Gastrocnemius medialis (tissue), 4 donors: Measurements from ENCODE around the gene CATSPERB.

ENCODE experiments used
- CTCF ChIP-seq, 5 experiments: fragments of 450-650 bp in 3 of 5; fragments of 200-600 bp in 2 of 5; sonication (generic) in 2 of 5; IDR thresholded peaks in 4 of 5; conservative IDR thresholded peaks in 1 of 5; 1 replicate in 4 of 5; 2 replicates in 1 of 5; pipeline ENCODE4 v1.5.1; 2016 to 2019; ENCODE audit warnings: antibody characterized with exemption in 5 of 5, mild to moderate bottlenecking in 3 of 5, moderate library complexity in 3 of 5
- POLR2A ChIP-seq, 2 donors: fragments of 450-650 bp; IDR thresholded peaks; one replicate each; pipeline ENCODE4 v1.6.1; 2017; ENCODE audit warnings: antibody characterized with exemption in 2 of 2, mild to moderate bottlenecking in 2 of 2, moderate library complexity in 2 of 2

- TF ChIP-seq CTCF (IDR thresholded peaks at IDR 0.05 in 4 of 5, conservative IDR thresholded peaks at IDR 0.05 in 1 of 5) (no peak), POLR2A (IDR thresholded peaks at IDR 0.05) (no peak)
Observed at GRCh38 chr14:91770185-91770584, 38.3 kb upstream of the CATSPERB start.
